GM18870 (cell line): ENCODE data around the gene LRRC8D.

ENCODE experiments used
- ATAC-seq: cut with Tn5 transposase; IDR thresholded peaks from one replicate; pipeline ENCODE4 v1.9.1; 2021; ENCODE audit warnings: moderate library complexity; ENCODE audit not compliant: unreplicated experiment

Gene LRRC8D

DNA sequence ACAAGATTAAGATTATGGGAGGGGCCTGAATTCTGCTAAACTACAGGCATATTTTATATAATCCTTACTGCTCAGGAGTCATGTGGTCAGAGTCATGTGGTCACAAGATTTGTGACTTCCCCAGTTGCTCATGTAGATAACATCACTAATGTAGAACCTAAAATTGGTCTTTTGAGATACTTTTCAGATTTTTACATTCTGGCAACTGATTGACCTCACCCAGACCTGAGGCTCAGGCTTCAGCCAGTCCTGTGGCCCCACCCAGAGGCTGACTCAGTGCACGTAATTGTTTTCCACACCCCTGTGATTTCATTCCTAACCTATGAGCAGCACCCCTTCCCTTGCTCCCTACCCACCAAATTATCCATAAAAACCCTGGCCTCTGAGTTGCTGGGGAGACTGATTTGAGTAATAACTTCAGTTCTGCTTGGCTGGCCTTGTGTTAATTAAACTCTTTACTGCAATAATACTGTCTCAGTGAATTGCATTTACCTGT is 132.3 kb downstream of the LRRC8D start:
- ATAC-seq = peak; percentile 60

DNA sequence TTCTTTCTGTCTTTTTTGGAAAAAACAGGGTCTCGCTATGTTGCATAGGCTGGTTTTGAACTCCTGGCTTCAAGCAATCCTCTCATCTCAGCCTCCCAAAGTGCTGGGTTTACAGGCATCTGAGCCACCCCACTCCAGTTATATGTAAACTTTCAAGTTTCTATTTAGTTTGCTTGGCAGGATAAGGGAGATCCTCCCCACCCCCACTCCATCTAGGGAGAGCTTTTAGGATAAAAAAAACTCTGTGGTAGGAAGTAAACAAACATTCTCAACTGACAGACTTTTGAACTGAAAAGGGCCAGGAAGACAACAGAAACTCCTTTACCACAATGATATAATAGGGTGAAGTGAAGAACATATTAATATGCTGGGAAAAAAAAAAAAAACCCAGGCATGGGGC is 133.1 kb downstream of the LRRC8D start:
- no peak for ATAC-seq

DNA sequence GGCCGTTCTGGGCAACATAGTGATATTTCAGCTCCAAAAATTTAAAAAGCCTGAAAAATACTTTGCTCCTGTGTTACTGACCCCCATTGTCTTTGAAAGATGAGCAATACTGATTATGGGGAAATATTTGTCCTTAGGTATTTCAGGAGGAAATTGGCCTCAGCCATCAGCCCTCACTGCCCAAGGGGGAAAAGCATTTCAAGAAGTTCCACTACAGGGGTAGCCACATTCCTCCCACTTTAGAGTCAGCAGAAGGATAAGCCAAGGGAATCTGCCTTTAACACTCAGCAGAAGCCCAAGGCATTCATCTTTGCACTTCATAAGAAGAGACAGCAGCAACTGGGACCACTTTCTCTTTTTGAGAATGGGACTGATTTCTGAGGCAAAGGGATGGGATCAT is 133.6 kb downstream of the LRRC8D start:
- no peak for ATAC-seq

DNA sequence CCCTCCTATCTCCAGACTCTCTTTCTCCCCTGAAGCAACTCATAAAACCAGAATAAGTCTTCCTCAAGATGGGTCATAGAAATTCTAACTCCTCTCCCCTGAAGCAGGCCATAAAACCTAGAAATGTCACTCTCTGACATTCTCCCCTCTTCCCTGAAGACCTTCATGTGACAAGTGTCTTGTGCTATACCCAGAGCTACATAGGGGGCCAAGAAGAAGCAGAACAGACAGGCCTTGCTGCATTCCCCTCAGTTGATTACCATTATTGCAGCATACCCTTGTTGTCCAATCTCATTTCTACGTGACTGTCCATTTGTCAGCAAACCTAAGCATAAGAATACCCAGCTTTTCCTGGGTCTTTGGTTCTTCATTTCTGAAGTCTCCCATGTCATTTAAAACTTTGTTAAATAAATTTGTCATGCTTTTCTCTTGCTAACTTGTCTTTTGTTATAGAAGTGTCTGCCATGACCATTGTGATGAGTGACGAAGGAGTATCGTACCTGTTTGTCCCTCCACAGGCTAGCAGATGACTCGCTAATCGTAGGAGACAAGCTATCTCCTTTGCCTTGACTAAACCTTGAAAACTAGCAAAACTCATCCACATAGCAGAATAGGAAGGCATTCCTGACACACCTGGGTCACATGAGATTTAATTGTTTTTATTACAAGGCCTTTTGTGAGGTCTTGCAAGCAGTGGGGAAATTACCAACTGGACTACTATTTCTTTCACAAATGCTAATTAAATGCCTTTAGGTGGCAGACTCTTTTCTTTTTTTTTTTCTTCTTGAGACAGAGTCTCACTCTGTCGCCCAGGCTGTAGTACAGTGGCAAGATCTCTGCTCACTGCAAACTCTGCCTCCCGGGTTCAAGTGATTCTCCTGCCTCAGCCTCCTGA is 134.7 kb downstream of the LRRC8D start:
- no peak for ATAC-seq

DNA sequence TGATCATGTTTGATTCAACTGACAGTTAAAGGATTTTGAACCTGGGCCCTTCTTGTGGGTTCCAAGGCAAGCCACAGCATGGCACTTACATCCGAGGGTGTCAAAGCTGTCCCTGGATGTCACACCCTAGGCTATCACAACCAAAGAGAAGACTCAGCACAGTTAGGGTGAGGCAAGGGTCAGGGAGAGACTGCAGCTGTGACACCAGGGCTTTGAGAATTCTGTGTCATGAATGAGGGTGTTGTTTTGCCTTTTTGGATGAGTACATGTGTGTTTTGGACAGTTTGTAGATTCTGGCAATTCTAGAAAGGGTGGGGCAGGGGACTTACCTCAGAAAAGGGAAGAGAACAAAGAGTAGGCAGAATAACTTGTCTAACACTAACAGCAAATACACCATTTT is 136.3 kb downstream of the LRRC8D start:
- ATAC-seq = no peak

DNA sequence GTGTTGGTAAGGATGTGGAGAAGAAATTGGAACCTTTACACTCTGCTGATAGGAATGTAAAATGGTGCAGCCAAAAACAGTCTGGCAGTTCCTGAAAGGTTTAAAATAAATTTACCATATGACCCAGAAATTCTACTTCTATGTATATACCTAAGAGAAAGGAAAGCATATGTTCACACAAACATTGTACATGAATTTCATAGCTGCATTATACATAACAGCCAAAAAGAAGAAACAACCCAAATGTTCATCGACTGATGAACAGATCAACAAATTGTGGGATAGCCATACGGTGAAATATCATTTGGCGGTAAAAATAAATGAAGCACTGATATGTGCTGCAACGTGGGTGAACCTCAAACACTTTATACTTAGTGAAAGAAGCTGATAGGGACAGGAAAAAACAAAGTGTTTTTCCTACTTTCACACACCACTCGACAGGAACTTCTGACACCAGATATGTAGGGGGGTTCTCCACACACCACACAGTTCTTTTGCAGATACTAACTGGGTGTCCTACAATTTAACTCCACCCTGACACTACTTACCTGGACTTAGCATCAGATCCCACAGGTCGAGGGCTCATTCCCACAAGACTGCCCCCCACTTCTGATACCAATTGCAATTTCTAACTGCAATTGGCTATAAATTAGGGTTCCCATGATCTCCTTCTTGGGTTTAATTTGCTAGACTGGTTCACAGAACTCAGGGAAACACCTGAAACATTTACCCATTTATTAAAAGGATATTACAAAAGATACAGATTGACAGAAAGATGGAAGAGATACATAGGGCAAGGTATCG is 138.2 kb downstream of the LRRC8D start:
- no peak for ATAC-seq

DNA sequence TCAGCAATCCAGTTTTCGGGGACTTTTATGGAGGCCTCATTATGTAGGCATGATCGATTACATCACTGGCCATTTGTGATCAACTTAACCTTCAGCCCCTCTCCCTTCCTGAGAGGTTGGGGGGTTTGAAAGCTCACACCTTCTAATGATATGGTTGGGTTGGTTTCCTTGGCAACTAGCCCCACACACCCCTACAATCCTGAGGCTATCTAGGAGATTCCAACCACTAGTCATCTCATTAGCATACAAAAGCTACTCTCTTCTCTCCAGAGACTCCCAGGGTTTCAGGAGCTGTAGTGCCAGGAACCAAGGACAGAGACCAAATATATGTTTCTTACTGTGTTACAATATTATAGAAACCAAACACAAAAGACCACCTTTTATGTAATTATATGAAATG is 138.9 kb downstream of the LRRC8D start:
- ATAC-seq = no peak

DNA sequence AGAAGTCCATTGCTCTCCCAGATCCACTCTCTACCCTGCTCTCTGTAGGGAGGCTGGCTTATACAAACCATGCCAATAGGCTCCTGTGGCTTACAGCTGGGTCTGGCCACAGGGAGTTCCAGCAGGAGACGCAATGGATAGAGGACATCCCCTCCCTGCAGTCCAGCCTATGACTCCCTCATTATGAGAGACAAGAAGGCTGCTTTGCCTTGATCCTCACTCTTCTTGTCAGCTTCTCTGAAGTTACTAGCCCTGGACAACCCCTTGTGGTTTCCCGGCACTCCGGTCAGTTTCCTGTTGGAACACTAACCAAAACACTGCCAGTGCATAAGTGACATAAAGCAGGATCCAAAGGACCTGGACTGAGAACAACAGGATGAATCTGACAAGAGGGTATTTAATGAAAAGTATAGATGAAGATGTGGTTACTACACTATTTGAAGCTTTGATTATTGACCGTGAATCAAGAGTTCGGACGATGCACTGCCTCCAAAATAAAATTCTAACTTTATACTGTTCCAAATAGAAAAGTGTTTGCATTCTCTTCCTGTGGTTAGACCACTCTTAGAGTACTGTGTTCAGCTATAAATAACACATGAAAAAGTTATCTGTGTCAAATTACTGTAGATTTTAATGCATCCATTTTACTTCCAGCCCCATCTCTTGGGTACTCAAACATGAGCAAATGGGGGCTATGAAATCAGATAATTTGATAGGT is 141.4 kb downstream of the LRRC8D start:
- no peak for ATAC-seq

DNA sequence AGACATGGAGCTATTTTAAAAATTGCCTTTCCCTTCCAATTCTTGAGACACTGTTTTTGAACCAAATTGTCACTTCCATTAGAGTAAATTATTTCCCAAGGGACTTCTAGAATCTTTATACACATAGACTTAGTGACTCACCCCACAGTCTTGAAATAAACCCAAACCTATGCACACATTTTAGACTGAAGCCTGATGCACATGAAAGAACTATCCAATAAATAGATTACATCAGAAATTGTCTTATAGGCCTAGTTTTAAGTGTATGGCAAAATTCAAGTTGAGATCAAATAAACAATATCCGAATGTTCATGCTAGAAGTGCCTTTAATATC is 141.9 kb downstream of the LRRC8D start:
- no peak for ATAC-seq

DNA sequence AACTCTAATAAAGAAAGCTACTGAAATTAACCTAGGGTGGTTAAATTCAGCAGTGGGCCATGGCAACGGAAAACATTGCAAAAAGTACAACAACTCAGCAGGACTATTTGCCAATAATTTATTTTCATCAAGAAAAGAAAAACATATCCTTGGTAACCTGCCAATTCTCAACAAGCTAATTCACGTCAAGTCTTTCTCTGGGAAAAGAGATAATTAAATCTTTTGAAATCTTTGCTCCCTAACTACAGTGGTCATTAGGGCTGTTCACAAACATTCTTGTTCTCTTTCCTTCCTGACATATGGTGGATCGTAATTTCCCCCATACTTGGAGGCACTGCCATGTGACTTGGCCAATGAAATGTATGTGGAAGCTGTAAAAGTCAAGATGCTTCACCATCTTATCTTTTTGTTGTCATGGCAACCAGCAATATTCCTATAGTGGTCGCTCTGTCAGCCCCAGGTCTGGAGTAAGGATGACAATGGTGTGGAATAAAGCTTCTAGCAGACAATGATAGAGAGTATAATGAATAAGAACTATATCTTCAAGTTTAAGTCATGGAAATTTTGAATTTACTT is 144.4 kb downstream of the LRRC8D start:
- ATAC-seq = no peak

DNA sequence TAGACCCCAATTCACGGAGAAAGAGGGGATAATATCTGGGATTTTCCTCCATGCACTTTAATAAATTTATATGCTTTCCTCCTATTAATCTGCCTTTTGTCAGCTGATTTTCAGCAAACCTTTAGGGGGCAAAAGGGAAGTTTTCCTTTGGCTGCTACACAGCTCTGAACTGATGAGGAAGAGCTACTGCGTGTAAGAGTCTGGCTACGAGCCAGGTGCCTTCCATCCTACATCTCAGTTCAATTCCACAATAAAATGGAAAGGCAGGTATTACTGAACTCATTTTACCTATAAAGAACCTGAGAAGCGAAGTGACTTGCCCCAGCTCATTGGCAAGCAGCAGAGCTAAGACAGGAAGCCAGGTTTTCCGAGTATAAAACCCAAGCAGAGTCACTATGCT is 145.8 kb downstream of the LRRC8D start:
- no peak for ATAC-seq

DNA sequence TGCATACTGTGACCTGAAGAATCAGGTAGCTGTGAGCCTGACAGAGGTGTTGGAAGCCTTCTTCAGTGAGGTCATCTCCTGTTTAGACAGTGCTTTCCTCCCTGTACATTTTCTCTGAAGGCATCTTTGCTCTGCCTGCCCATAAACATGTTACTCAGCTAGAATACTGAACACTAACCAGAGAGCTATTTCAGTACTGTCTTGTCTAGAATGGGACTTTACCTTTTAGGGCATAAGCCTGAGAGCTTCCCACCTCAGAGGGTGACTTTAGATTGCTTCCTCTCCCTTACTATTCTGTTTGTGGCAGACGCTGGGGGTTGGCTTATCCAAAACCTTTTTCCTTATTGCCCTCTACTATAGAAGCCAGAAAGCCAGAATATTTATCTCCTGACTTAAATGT is 150.8 kb downstream of the LRRC8D start:
- ATAC-seq = peak; percentile 66

DNA sequence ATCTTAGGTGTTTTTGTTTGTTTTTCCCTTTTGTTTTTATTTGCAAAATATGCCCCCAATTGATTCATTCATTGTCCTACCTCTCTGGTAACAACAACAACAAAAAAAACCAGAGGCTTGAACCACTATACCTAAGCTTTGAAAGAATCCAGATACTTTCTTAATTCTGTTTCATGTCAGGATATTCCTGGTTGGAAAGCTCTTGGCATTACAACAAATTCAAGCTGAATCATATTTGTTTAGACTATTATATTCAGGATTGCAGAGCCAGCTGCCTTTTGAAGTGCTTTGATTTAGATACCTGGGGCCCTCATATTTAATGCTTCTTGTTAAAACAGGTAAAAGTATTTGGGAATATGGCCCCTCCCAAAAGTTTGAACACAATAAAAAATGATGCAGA is 151.2 kb downstream of the LRRC8D start:
- no peak for ATAC-seq

DNA sequence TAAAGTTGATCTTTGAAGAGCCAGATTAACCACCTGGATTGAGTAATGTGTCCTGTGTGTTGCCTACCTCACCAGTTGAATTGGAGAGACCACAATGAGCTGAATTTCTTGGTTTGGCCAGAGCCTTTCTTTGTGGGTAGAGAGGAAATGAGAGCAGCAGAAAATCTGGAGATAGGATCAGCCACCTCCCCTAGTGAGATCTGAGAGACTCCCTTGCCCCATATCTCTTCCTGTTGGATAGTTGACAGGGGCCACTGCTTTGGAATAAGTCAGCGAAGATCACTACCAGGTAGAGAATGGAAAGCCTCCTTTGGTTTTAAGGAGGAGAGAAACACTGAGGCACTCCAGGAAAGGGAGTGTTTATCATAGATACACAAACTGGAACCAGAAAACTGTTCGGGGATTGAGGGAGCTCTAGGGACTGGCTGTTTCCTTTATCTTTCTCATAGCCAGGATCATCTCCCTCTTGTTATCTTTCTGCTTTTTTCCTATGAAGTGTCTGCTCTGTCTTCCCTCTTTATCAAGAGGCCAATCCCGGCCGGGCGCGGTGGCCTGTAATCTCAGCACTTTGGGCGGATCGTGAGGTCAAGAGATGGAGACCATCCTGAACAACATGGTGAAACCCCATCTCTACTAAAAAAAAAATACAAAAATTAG is 152.8 kb downstream of the LRRC8D start:
- no peak for ATAC-seq

DNA sequence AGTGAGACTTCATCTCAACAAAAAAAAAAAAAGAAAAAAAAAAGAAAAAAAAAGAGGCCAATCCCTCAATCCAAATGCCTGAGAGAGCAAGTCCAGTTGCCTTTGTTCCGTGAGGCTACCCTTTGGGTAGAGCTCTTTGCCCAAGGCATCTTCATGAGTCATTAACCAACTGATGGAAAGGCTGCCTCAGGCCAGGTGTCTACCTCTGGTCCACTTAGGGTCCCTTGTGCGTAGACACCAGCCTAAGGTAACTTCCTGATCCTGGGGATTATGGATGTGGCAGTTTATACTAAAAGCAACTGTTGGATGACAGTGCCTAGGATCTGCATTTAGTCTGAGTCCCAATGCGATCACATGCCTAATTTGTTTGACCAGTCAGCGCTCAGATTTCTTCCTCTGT is 153.4 kb downstream of the LRRC8D start:
- ATAC-seq = no peak

DNA sequence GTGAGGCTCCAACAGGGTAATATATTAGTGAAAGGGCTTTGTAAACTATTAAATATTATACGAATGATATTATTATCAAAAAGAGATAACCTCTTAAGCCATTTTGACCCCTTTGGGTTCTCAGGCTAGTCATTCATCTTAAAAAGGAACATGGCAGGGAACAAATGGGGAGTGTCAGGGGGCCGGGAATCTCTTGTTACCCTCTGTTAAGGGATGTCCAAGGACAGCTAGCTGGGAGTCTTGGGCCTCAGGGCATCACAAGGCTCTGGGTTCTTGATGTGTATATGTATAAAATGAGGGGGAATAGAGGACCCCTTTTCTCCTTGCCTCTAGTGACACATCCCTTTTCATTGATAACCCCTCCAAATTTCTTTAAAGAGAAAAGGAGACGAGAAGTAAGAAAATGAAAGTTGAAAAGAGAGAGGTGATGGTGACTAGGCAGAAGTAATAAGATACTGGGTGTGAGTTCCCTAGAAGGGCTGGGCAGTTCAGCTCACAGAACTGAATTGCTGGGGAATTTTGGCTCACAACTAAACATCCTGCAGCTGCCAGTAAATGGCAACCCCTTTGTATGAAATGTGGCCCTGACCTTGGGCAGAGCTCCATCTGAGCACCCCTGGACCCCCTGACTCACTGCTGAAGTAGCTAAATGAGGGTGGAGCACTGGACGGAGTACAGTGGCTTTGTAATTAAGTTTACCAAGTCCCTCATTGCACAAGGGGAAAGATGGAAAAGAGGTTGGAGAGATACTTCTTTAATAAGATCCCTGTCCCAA is 154.1 kb downstream of the LRRC8D start:
- ATAC-seq = no peak

DNA sequence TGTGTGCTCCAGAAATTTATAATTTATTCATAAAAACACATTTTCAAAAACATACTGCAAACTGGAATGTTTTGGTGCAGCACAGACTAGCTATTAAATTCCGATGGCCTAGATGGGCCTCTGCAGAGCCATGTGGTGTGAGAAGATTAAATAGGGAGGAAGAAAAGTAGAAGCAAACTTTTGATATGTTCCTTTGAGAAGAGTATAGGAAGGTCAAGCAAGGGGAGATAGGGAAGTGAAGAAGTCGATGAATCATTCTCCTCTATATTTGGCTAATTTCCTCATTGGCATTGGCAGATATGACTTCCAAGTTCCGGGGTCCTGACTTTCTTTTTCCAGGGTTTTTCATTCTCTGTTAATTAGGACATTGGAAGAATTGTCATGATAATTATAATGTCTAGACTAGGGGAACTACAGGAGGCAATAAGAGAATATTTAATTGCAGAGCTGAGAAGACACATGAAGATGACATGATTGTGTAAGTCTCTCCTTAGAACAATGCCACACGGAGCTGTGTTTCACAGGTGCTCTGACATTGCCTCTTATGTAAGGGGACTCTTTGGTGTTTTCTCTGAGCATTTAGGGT is 154.8 kb downstream of the LRRC8D start:
- no peak for ATAC-seq

DNA sequence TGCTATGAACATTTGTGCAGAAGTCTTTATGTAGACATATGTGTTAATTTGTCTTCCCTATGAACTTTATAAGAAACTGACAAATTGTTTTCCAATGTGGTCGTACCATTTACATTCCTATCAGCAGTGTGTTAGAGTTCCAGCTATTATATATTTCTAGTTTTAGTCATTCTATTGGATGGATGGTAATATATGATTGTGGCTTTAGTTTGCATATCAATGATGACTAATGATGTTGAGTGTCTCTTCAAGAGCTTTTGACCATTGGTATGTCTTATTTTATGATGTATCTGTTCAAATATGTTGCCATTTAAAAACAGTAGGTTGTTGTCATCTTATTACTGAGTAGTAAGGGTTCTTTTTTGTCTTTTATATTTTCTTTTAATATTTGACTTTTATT is 157.9 kb downstream of the LRRC8D start:
- no peak for ATAC-seq

DNA sequence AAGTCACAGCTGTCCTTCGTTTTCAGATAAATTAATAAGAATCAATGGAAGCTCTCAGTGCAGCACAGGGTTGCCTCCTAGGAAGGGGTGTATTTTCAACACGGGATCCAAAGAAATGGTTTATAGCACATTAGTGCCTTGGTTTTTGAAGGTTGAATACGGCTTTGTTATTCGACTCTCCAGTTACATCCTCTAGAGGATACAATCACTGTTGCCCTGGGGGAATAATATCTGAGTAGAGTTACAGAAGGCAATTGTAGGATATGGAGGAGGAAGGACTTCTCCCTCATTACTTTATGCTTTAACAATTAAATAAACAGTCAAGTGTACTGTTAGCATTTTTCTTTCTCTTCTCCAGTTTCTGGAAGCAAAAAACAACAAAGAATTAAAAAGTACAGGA is 159.8 kb downstream of the LRRC8D start:
- no peak for ATAC-seq
